ENCODE data around the gene PSRC1.

GRCh38 chr1:109239409-109240068 is 43.4 kb downstream of the PSRC1 start:
- no peak for TF ChIP-seq L3MBTL2 (conservative IDR thresholded peaks at IDR 0.05)
- TF ChIP-seq ELF4 (IDR thresholded peaks at IDR 0.05): no peak
- no peak for TF ChIP-seq SUZ12 (IDR thresholded peaks at IDR 0.05)
- no peak for TF ChIP-seq ZNF384 (IDR thresholded peaks at IDR 0.05)
- no peak for TF ChIP-seq FOXM1 (IDR thresholded peaks at IDR 0.05; ENCODE audit: borderline replicate concordance)
- no peak for TF ChIP-seq SP1 (IDR thresholded peaks at IDR 0.05)
- no peak for TF ChIP-seq BHLHE40 (IDR thresholded peaks at IDR 0.05; ENCODE audit: borderline replicate concordance)
- no peak for TF ChIP-seq PKNOX1 (IDR thresholded peaks at IDR 0.05)
- TF ChIP-seq ARNT (IDR thresholded peaks at IDR 0.05): no peak
- no peak for TF ChIP-seq TARDBP (IDR thresholded peaks at IDR 0.05)
- no peak for TF ChIP-seq NFRKB (IDR thresholded peaks at IDR 0.05)
- TF ChIP-seq FOXK2 (IDR thresholded peaks at IDR 0.05): no peak

Data from HEK293T (cell line).